Tibial nerve (tissue), 4 donors: Measurements from ENCODE around the gene NPSR1. TPM values are rescaled to one million over a fixed set of nuclear protein-coding genes. Genes with fewer than 3 reads are reported as not detected.

ENCODE experiments used
- DNase-seq, 2 donors: peaks; one replicate each; pipeline ENCODE4 v3.0.0-alpha.2; 2019; ENCODE audit warnings: low spot score in 2 of 2
- H3K27ac ChIP-seq, 4 donors: fragments of 200-600 bp; sonication (generic) in 3 of 4; one replicate each; pipeline ENCODE4 v1.5.1; 2017 to 2019; ENCODE audit warnings: mild to moderate bottlenecking in 1 of 4
- H3K27me3 ChIP-seq, 2 donors: fragments of 200-600 bp; sonication (generic) in 1 of 2; one replicate each; pipeline versions ENCODE4 v1.5.1 to v1.6.0; 2017 to 2019
- H3K36me3 ChIP-seq, 3 donors: fragments of 200-600 bp; sonication (generic); one replicate each; pipeline ENCODE4 v1.5.1; 2018 to 2019
- H3K4me1 ChIP-seq, 4 donors: fragments of 200-600 bp; sonication (generic) in 3 of 4; one replicate each; pipeline ENCODE4 v1.5.1; 2017 to 2019
- H3K4me3 ChIP-seq, 4 donors: fragments of 200-600 bp; sonication (generic) in 3 of 4; one replicate each; pipeline ENCODE4 v1.5.1; 2017 to 2019; ENCODE audit warnings: mild to moderate bottlenecking in 1 of 4, moderate library complexity in 1 of 4
- H3K9me3 ChIP-seq, 4 donors: fragments of 200-600 bp; sonication (generic) in 3 of 4; one replicate each; pipeline ENCODE4 v1.5.1; 2017 to 2019
- EP300 ChIP-seq, 2 donors: sonication (generic); formaldehyde crosslinking; IDR thresholded peaks; one replicate each; pipeline ENCODE4 v1.6.1; 2017; ENCODE audit warnings: antibody characterized with exemption in 2 of 2, mild to moderate bottlenecking in 1 of 2
- POLR2A ChIP-seq, 2 donors: fragments of 450-650 bp; IDR thresholded peaks; one replicate each; pipeline ENCODE4 v1.6.1; 2017; ENCODE audit warnings: antibody characterized with exemption in 2 of 2, mild to moderate bottlenecking in 2 of 2, moderate library complexity in 2 of 2
- WGBS, 2 donors: methylation state at CpG; one replicate each; pipeline ENCODE4 v1.1.5; 2018; 5-methylcytosine and 5-hydroxymethylcytosine counted together
- total RNA-seq, 4 donors: library from RNA; depleted of rRNA; stranded (reverse); fragments of >200 nt; gene quantifications; one replicate each; pipeline ENCODE4 v1.1.0, GENCODE V29; 2016
- TF ChIP-seq, protein P1 (sequence below), 5 experiments: fragments of 200-600 bp in 3 of 5; fragments of 450-650 bp in 2 of 5; sonication (generic) in 3 of 5; IDR thresholded peaks; one replicate each; pipeline ENCODE4 v1.5.1; 2016 to 2019; ENCODE audit warnings: antibody characterized with exemption in 5 of 5, mild to moderate bottlenecking in 3 of 5, moderate library complexity in 2 of 5

NPSR1 gene
- total RNA-seq, 4 donors from 2014 or later, result not detected

GRCh38 chr7:34677491-34677890, 19.5 kb downstream of the NPSR1 start:
- no peak for TF ChIP-seq POLR2A (IDR thresholded peaks at IDR 0.05)
- TF ChIP-seq EP300 (IDR thresholded peaks at IDR 0.05), result no peak
- TF ChIP-seq, protein P1, sequence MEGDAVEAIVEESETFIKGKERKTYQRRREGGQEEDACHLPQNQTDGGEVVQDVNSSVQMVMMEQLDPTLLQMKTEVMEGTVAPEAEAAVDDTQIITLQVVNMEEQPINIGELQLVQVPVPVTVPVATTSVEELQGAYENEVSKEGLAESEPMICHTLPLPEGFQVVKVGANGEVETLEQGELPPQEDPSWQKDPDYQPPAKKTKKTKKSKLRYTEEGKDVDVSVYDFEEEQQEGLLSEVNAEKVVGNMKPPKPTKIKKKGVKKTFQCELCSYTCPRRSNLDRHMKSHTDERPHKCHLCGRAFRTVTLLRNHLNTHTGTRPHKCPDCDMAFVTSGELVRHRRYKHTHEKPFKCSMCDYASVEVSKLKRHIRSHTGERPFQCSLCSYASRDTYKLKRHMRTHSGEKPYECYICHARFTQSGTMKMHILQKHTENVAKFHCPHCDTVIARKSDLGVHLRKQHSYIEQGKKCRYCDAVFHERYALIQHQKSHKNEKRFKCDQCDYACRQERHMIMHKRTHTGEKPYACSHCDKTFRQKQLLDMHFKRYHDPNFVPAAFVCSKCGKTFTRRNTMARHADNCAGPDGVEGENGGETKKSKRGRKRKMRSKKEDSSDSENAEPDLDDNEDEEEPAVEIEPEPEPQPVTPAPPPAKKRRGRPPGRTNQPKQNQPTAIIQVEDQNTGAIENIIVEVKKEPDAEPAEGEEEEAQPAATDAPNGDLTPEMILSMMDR (IDR thresholded peaks at IDR 0.05), result no peak
- H3K4me1 ChIP-seq, result no peaks in the 10 kb centered on the region
- no peak overlapping the region for H3K4me3 ChIP-seq
- H3K27ac ChIP-seq, result no peak overlapping the region
- no peak for DNase-seq
- H3K27me3 ChIP-seq, result no peaks in the 10 kb centered on the region
- H3K9me3 ChIP-seq, result no peaks in the 10 kb centered on the region
- WGBS, 2 donors, result 57 to 62% methylated on average over 2 of the region's 2 CpGs
- H3K36me3 ChIP-seq, result no peaks in the 10 kb centered on the region

DNA sequence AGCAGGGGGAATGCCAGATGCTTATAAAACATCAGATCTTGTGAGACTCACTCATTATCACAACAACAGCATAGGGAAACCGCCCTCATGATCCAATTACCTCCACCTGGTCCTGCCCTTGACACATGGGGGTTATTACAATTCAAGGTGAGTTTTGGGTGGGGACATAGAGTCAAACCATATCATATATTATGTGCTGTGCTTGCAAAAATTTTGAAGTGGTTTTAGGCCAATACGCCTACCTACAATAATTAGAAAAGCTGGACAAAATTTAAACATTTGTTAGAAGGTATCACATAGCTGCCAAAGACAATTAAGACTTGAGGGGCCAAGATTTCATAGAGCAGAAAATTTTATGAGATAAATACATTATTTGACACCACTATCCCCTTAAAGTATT, 29.5 kb downstream of the NPSR1 start:
- no peak overlapping the region for H3K4me3 ChIP-seq
- H3K36me3 ChIP-seq, result no peaks in the 10 kb centered on the region
- TF ChIP-seq, protein P1 (IDR thresholded peaks at IDR 0.05), result no peak
- TF ChIP-seq POLR2A (IDR thresholded peaks at IDR 0.05), result no peak
- TF ChIP-seq EP300 (IDR thresholded peaks at IDR 0.05), result no peak
- H3K9me3 ChIP-seq, result peaks cover 0 to 8% (median 2%) of the 10 kb centered on the region in 4 donors
- no peak overlapping the region for H3K27ac ChIP-seq
- H3K27me3 ChIP-seq, result no peaks in the 10 kb centered on the region
- no peak for DNase-seq
- 77 to 89% methylated on average over 2 of the region's 2 CpGs for WGBS, 2 donors
- H3K4me1 ChIP-seq, result no peaks in the 10 kb centered on the region

- Histone ChIP-seq H3K4me3 (no peak overlapping the region), H3K27ac (no peak overlapping the region), H3K9me3 (peaks cover 0 to 41% (median 6%) of the 10 kb centered on the region in 4 donors), H3K4me1 (no peaks in the 10 kb centered on the region), H3K27me3 (no peaks in the 10 kb centered on the region), H3K36me3 (no peaks in the 10 kb centered on the region)
- TF ChIP-seq POLR2A (IDR thresholded peaks at IDR 0.05) (no peak), EP300 (IDR thresholded peaks at IDR 0.05) (no peak)
- TF ChIP-seq, protein P1 (IDR thresholded peaks at IDR 0.05), result no peak
- 95 to 98% methylated on average over 1 of the region's 1 CpG for WGBS, 2 donors
- DNase-seq, result no peak
Observed at GRCh38 chr7:34696415-34696814, 38.4 kb downstream of the NPSR1 start.

- no peak for DNase-seq
- H3K9me3 ChIP-seq, result no peaks in the 10 kb centered on the region
- H3K27me3 ChIP-seq, result no peaks in the 10 kb centered on the region
- TF ChIP-seq, protein P1 (IDR thresholded peaks at IDR 0.05), result no peak
- TF ChIP-seq EP300 (IDR thresholded peaks at IDR 0.05) (no peak), POLR2A (IDR thresholded peaks at IDR 0.05) (no peak)
- no peak overlapping the region for H3K4me3 ChIP-seq
- H3K36me3 ChIP-seq, result no peaks in the 10 kb centered on the region
- no peak overlapping the region for H3K27ac ChIP-seq
- H3K4me1 ChIP-seq, result no peaks in the 10 kb centered on the region
- 65 to 82% methylated on average over 2 of the region's 2 CpGs for WGBS, 2 donors
Observed at GRCh38 chr7:34709771-34710170, 51.8 kb downstream of the NPSR1 start.

GRCh38 chr7:34718867-34719266, 60.8 kb downstream of the NPSR1 start:
- WGBS, 2 donors, result 15 to 35% methylated on average over 1 of the region's 1 CpG
- no peak for DNase-seq
- Histone ChIP-seq H3K4me1 (peaks cover 0 to 4% (median 0%) of the 10 kb centered on the region in 4 donors), H3K9me3 (no peaks in the 10 kb centered on the region), H3K4me3 (no peak overlapping the region), H3K27ac (no peak overlapping the region), H3K36me3 (no peaks in the 10 kb centered on the region), H3K27me3 (no peaks in the 10 kb centered on the region)
- TF ChIP-seq, protein P1 (IDR thresholded peaks at IDR 0.05), result no peak
- no peak for TF ChIP-seq EP300 (IDR thresholded peaks at IDR 0.05)
- TF ChIP-seq POLR2A (IDR thresholded peaks at IDR 0.05), result no peak
